Caco-2 (cell line): ENCODE measurements around the gene CST8. TPM values are rescaled to one million over a fixed set of nuclear protein-coding genes. Genes with fewer than 3 reads are reported as not detected.

ENCODE experiments used
- BruUV-seq: library from RNA; stranded (reverse); fragments of 400-500 nt; replicated peaks from 2 replicates; lab custom pipeline; 2021; lab: Mats Ljungman, UMichigan
- CTCF ChIA-PET: fragments of 300-600 bp; sonication (Branson Sonifier 250); formaldehyde crosslinking; loops from one replicate; lab custom pipeline; 2022; ENCODE audit warnings: antibody characterized with exemption; lab: Charles Lee
- POLR2A ChIA-PET: fragments of 300-600 bp; sonication (Branson Sonifier 250); formaldehyde crosslinking; loops from one replicate; lab custom pipeline; 2022; ENCODE audit warnings: antibody characterized with exemption; lab: Charles Lee
- DNase-seq, 2 experiments: peaks; one replicate each; pipeline versions ENCODE4 v3.0.0 to v3.0.0-alpha.2; 2020 to 2022
- H3K27me3 ChIP-seq: replicated peaks from 2 replicates; pipeline ENCODE4 v1.6.0; 2011; ENCODE audit warnings: low read length; ENCODE audit not compliant: control insufficient read depth, insufficient read depth
- H3K36me3 ChIP-seq: 2 replicates; pipeline ENCODE4 v1.5.1; 2011; ENCODE audit warnings: low read length; ENCODE audit not compliant: control insufficient read depth, insufficient read depth
- H3K4me1 ChIP-seq: fragments of 250-450 bp; sonication (Bioruptor Pico); 2 replicates; pipeline ENCODE4 v1.5.1; 2020; ENCODE audit warnings: mild to moderate bottlenecking
- H3K4me3 ChIP-seq: 2 replicates; pipeline ENCODE4 v1.5.1; 2011; ENCODE audit warnings: low read depth, mild to moderate bottlenecking, control low read depth, low read length
- H3K9me3 ChIP-seq: fragments of 250-450 bp; sonication (Bioruptor Pico); 2 replicates; pipeline ENCODE4 v1.5.1; 2020; ENCODE audit warnings: mild to moderate bottlenecking, moderate library complexity
- H3K27ac Mint-ChIP-seq: one replicate; pipeline ENCODE4 v1.8.0; 2022; ENCODE audit warnings: mixed read lengths; ENCODE audit not compliant: unreplicated experiment
- H3K27me3 Mint-ChIP-seq: one replicate; pipeline ENCODE4 v1.8.0; 2022; ENCODE audit warnings: mixed read lengths; ENCODE audit not compliant: insufficient read depth, unreplicated experiment
- H3K36me3 Mint-ChIP-seq: one replicate; pipeline ENCODE4 v1.8.0; 2022; ENCODE audit warnings: mild to moderate bottlenecking, mixed read lengths; ENCODE audit not compliant: insufficient read depth, unreplicated experiment
- H3K4me1 Mint-ChIP-seq: one replicate; pipeline ENCODE4 v1.8.0; 2022; ENCODE audit warnings: low read depth, mixed read lengths; ENCODE audit not compliant: unreplicated experiment
- H3K4me3 Mint-ChIP-seq: one replicate; pipeline ENCODE4 v1.8.0; 2022; ENCODE audit warnings: mild to moderate bottlenecking, moderate library complexity, mixed read lengths; ENCODE audit not compliant: unreplicated experiment
- H3K9me3 Mint-ChIP-seq: one replicate; pipeline ENCODE4 v1.8.0; 2022; ENCODE audit warnings: mixed read lengths; ENCODE audit not compliant: unreplicated experiment
- intact Hi-C: fragments of 100-400 bp; cut with micrococcal nuclease; formaldehyde crosslinking; loops from one replicate; pipeline ENCODE4 v1.10.0; 2022; ENCODE audit not compliant: unreplicated experiment
- total RNA-seq: library from RNA; stranded (reverse); gene quantifications from 2 replicates; pipeline ENCODE4 v1.2.3, GENCODE V29; 2022
- TF ChIP-seq, protein P1 (sequence below), 2 experiments: fragments of 200-600 bp in 1 of 2; IDR thresholded peaks; 1 replicate in 1 of 2; 2 replicates in 1 of 2; pipeline versions ENCODE4 v1.5.1 to v1.8.0; 2011 to 2022; ENCODE audit warnings: antibody characterized with exemption in 1 of 2, control low read depth in 1 of 2, inconsistent platforms in 1 of 2, low read depth in 1 of 2, low read length in 1 of 2, mild to moderate bottlenecking in 1 of 2, moderate library complexity in 1 of 2; ENCODE audit not compliant: insufficient read depth in 1 of 2, severe bottlenecking in 1 of 2, unreplicated experiment in 1 of 2

Gene CST8
- total RNA-seq, 1 experiment from 2014 or later, result not detected

DNA sequence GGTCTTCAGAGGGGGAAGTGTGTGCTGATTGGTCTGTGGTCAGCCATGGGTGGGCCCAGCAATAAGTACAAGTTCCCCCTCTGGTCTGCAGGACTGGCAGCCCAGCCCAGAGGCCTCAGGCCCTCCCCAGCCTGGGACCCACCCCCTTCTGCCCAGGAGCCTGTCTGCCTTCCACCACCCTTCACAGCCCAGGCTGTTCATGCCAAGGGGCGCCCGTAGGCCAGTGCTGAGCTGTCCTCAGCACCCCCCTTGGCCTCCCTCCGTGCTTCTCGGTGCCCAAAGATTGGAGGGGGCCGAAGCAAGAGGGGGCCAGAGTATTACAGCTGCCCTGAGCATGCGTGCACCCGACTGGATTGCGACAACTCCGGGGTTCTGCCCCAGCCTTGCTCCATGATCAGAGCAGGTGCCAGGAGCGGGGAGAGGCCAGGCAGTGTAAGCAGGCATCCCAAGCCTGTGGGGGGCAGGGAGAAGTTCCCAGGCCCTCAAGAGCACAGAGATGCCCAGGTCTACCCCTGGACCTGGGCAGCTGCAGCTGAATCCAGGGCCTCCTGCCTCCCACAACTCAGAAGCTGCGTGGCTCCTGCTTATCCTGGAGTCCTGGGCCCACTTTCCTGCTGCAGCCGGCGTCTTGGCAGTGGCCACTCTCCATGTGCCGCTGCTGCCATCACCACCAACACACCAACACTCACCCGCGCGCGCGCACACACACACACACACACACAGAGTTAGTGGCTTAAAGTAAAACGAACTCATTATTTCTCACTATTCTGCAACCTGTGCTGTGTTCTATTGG lies 44.1 kb downstream of the CST8 start:
- Histone ChIP-seq H3K9me3 (no peaks in the 10 kb centered on the region), H3K4me3 (no peak overlapping the region), H3K36me3 (no peaks in the 10 kb centered on the region), H3K27me3 (no peaks in the 10 kb centered on the region), H3K4me1 (no peaks in the 10 kb centered on the region)
- ChIA-PET CTCF (no interaction called here), POLR2A (no interaction called here)
- H3K4me1 Mint-ChIP-seq, result no peaks in the 10 kb centered on the region
- BruUV-seq, result no TSS peak
- no peaks in the 10 kb centered on the region for H3K9me3 Mint-ChIP-seq
- DNase-seq, result no peak
- H3K27ac Mint-ChIP-seq, result no peak overlapping the region
- no peaks in the 10 kb centered on the region for H3K27me3 Mint-ChIP-seq
- intact Hi-C loops, result no loop called here
- no peak overlapping the region for H3K4me3 Mint-ChIP-seq
- TF ChIP-seq, protein P1, sequence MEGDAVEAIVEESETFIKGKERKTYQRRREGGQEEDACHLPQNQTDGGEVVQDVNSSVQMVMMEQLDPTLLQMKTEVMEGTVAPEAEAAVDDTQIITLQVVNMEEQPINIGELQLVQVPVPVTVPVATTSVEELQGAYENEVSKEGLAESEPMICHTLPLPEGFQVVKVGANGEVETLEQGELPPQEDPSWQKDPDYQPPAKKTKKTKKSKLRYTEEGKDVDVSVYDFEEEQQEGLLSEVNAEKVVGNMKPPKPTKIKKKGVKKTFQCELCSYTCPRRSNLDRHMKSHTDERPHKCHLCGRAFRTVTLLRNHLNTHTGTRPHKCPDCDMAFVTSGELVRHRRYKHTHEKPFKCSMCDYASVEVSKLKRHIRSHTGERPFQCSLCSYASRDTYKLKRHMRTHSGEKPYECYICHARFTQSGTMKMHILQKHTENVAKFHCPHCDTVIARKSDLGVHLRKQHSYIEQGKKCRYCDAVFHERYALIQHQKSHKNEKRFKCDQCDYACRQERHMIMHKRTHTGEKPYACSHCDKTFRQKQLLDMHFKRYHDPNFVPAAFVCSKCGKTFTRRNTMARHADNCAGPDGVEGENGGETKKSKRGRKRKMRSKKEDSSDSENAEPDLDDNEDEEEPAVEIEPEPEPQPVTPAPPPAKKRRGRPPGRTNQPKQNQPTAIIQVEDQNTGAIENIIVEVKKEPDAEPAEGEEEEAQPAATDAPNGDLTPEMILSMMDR (IDR thresholded peaks at IDR 0.05; ENCODE audit: insufficient read depth in 1 of 2, low read depth in 1 of 2, low read length in 1 of 2, severe bottlenecking in 1 of 2, unreplicated experiment in 1 of 2), result no peak
- H3K36me3 Mint-ChIP-seq, result no peaks in the 10 kb centered on the region

DNA sequence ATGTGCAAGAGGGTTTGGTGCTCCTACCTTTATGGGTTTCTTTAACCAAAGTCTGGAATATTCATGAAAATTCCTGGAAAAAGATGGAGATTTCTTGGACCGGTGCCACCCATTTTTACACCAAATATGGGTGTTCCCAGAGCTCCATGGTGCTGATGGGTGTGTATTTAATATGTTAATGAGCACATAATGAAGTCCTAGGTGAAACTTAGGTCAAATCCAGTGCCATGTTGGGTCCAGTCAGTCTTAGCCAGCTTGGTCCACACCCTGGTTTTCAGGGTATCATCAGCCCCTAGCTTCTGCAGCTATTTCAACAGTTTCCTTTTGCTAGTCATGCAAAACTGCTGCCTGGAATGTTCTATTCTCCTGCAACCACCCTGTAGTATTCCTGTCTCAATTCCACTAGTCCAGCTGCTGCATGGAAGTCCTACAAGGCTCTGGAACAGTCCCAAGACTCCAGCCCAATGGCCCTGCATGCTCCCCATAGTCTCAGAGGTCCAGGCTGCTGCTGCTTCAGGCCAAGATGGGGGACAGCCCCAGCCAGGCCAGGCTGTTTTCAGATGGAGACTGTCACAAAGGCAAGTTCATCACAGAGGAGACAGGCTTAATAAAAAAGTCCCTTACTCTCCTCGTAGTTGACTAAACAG lies 45.5 kb downstream of the CST8 start:
- no peak overlapping the region for H3K27ac Mint-ChIP-seq
- POLR2A ChIA-PET, result no interaction called here
- no peaks in the 10 kb centered on the region for H3K4me1 Mint-ChIP-seq
- H3K27me3 ChIP-seq, result no peaks in the 10 kb centered on the region
- DNase-seq, result no peak
- no peaks in the 10 kb centered on the region for H3K9me3 ChIP-seq
- intact Hi-C loops, result no loop called here
- peaks cover 2% of the 10 kb centered on the region for H3K27me3 Mint-ChIP-seq
- no peaks in the 10 kb centered on the region for H3K4me1 ChIP-seq
- BruUV-seq, result no TSS peak
- H3K36me3 Mint-ChIP-seq, result no peaks in the 10 kb centered on the region
- CTCF ChIA-PET, result no interaction called here
- H3K4me3 Mint-ChIP-seq, result no peak overlapping the region
- H3K9me3 Mint-ChIP-seq, result no peaks in the 10 kb centered on the region
- H3K4me3 ChIP-seq, result no peak overlapping the region
- TF ChIP-seq, protein P1 (IDR thresholded peaks at IDR 0.05; ENCODE audit: insufficient read depth in 1 of 2, low read depth in 1 of 2, low read length in 1 of 2, severe bottlenecking in 1 of 2, unreplicated experiment in 1 of 2), result no peak
- no peaks in the 10 kb centered on the region for H3K36me3 ChIP-seq

DNA sequence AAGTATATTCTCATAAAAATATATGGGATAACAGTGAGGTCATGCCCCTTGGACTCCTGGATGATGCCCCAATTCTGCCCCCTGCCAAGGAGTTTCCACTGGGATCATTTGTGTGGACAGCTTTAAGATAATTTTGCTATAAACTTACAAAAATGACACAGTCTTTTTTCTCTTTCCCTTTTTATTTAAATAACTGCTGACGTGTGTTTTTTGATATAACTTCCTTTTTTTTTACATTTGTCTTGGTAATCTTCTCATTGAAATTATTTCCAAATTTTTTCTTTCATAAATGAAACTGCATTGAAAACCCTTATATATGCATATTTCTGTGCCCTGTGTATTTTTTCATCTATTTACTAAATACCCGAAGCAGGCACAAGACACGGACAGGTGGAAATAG lies 46.1 kb downstream of the CST8 start:
- no peaks in the 10 kb centered on the region for H3K36me3 Mint-ChIP-seq
- intact Hi-C loops, result no loop called here

More for the DNA sequence above, 46.1 kb downstream of the CST8 start:
- BruUV-seq, result no TSS peak
- CTCF ChIA-PET, result no interaction called here
- no peaks in the 10 kb centered on the region for H3K9me3 ChIP-seq
- no peaks in the 10 kb centered on the region for H3K36me3 ChIP-seq
- no peaks in the 10 kb centered on the region for H3K27me3 ChIP-seq
- H3K4me1 ChIP-seq, result no peaks in the 10 kb centered on the region
- Mint-ChIP-seq H3K4me1 (no peaks in the 10 kb centered on the region), H3K27ac (no peak overlapping the region), H3K4me3 (no peak overlapping the region), H3K27me3 (peaks cover 2% of the 10 kb centered on the region), H3K9me3 (no peaks in the 10 kb centered on the region)
- H3K4me3 ChIP-seq, result no peak overlapping the region
- no peak for DNase-seq
- TF ChIP-seq, protein P1 (IDR thresholded peaks at IDR 0.05; ENCODE audit: insufficient read depth in 1 of 2, low read depth in 1 of 2, low read length in 1 of 2, severe bottlenecking in 1 of 2, unreplicated experiment in 1 of 2), result no peak
- POLR2A ChIA-PET, result no interaction called here
